Gastroesophageal sphincter (tissue), 3 donors: ENCODE data around the gene STS.

Experiments
- CTCF ChIP-seq, 4 experiments: fragments of 200-600 bp in 2 of 4; fragments of 450-650 bp in 2 of 4; sonication (generic) in 1 of 4; IDR thresholded peaks; one replicate each; pipeline ENCODE4 v1.5.1; 2017 to 2019; ENCODE audit warnings: antibody characterized with exemption in 4 of 4, mild to moderate bottlenecking in 2 of 4, moderate library complexity in 2 of 4
- EP300 ChIP-seq: sonication (generic); formaldehyde crosslinking; IDR thresholded peaks from one replicate; pipeline ENCODE4 v1.6.1; 2017; ENCODE audit warnings: antibody characterized with exemption, mild to moderate bottlenecking
- POLR2A ChIP-seq, 2 donors: fragments of 450-650 bp; IDR thresholded peaks; one replicate each; pipeline ENCODE4 v1.6.1; 2017; ENCODE audit warnings: antibody characterized with exemption in 2 of 2, mild to moderate bottlenecking in 2 of 2, moderate library complexity in 1 of 2

- TF ChIP-seq EP300 (no peak), POLR2A (IDR thresholded peaks at IDR 0.05) (no peak), CTCF (IDR thresholded peaks at IDR 0.05) (no peak)
These were observed 45.4 kb upstream of the STS start for GRCh38 chrX:7102119-7102518.
